ENCODE data around the gene ALOX5AP. TPM values are rescaled to one million over a fixed set of nuclear protein-coding genes. Genes with fewer than 3 reads are reported as not detected.
"Not testable (repeated sequence)": the region's sequence is repeated elsewhere in the genome, so short reads cannot be mapped to it uniquely, and the experiment has no call there.

Gene ALOX5AP
- polyA plus RNA-seq, 4 donors: 3.9 to 5.6 (median 4.9) TPM

- no peak for DNase-seq (ENCODE audit: low read depth in 4 of 4, low spot score in 2 of 4)
Observed at GRCh38 chr13:30735872-30736175, 481 bp downstream of the ALOX5AP start.

GRCh38 chr13:30736461-30737320 is 1.3 kb downstream of the ALOX5AP start:
- no peak for DNase-seq (ENCODE audit: low read depth in 4 of 4, low spot score in 2 of 4)

- no peak for DNase-seq (ENCODE audit: low read depth in 4 of 4, low spot score in 2 of 4)
Observed at GRCh38 chr13:30737511-30738337, 2.4 kb downstream of the ALOX5AP start.

GRCh38 chr13:30738526-30739236 is 3.3 kb downstream of the ALOX5AP start:
- DNase-seq (ENCODE audit: low read depth in 4 of 4, low spot score in 2 of 4): no peak

GRCh38 chr13:30739237-30739528 is 3.8 kb downstream of the ALOX5AP start:
- no peak for DNase-seq (ENCODE audit: low read depth in 4 of 4, low spot score in 2 of 4)

- DNase-seq (ENCODE audit: low read depth in 4 of 4, low spot score in 2 of 4): no peak
Observed at GRCh38 chr13:30739761-30740642, 4.7 kb downstream of the ALOX5AP start.

GRCh38 chr13:30742901-30743300 is 7.6 kb downstream of the ALOX5AP start:
- no peak for DNase-seq (ENCODE audit: low read depth in 4 of 4, low spot score in 2 of 4)

GRCh38 chr13:30743319-30744055 is 8.1 kb downstream of the ALOX5AP start:
- peak in 2 of 4 donors; percentile 9 to 11 for DNase-seq (ENCODE audit: low read depth in 4 of 4, low spot score in 2 of 4)

GRCh38 chr13:30744056-30744680 is 8.8 kb downstream of the ALOX5AP start:
- no peak for DNase-seq (ENCODE audit: low read depth in 4 of 4, low spot score in 2 of 4)

- DNase-seq (ENCODE audit: low read depth in 4 of 4, low spot score in 2 of 4): no peak
Observed at GRCh38 chr13:30744681-30745077, 9.3 kb downstream of the ALOX5AP start.

- DNase-seq (ENCODE audit: low read depth in 4 of 4, low spot score in 2 of 4): peak in 1 of 4 donors; percentile 16
Observed at GRCh38 chr13:30745906-30746686, 10.8 kb downstream of the ALOX5AP start.

- DNase-seq (ENCODE audit: low read depth in 4 of 4, low spot score in 2 of 4): no peak
Observed at GRCh38 chr13:30746791-30747190, 11.4 kb downstream of the ALOX5AP start.

- DNase-seq (ENCODE audit: low read depth in 4 of 4, low spot score in 2 of 4): not testable (repeated sequence)
Observed at GRCh38 chr13:30747845-30748244, 12.5 kb downstream of the ALOX5AP start.

- DNase-seq (ENCODE audit: low read depth in 4 of 4, low spot score in 2 of 4): no peak
Observed at GRCh38 chr13:30748717-30749116, 13.4 kb downstream of the ALOX5AP start.

GRCh38 chr13:30750036-30750435 is 14.7 kb downstream of the ALOX5AP start:
- no peak for DNase-seq (ENCODE audit: low read depth in 4 of 4, low spot score in 2 of 4)

GRCh38 chr13:30751183-30751933 is 16.0 kb downstream of the ALOX5AP start:
- DNase-seq (ENCODE audit: low read depth in 4 of 4, low spot score in 2 of 4): no peak

GRCh38 chr13:30752201-30752797 is 17.0 kb downstream of the ALOX5AP start:
- no peak for DNase-seq (ENCODE audit: low read depth in 4 of 4, low spot score in 2 of 4)

All from left renal cortex interstitium (tissue), 4 donors.